ENCODE results near the gene PARD3.

DNA sequence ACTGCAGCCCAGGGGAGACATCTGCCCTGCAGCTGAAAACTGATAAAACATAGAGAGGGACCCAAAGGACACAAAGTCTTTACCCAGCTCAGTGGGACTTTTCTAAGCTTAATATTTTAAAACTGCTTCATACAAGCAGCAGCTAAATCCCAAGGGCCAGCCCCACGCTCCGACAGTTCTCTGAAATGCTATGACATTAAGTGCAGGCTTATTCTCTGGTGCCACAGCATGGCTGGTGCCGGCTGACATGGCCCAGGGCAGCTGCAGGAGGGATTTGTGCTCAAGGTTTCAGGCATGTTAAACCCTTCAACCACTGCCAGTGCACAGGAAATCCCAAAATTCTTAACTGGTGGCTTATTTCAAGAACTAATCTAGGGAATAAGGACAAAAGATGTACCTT, 170.9 kb downstream of the PARD3 start:
- TF ChIP-seq, protein P1, sequence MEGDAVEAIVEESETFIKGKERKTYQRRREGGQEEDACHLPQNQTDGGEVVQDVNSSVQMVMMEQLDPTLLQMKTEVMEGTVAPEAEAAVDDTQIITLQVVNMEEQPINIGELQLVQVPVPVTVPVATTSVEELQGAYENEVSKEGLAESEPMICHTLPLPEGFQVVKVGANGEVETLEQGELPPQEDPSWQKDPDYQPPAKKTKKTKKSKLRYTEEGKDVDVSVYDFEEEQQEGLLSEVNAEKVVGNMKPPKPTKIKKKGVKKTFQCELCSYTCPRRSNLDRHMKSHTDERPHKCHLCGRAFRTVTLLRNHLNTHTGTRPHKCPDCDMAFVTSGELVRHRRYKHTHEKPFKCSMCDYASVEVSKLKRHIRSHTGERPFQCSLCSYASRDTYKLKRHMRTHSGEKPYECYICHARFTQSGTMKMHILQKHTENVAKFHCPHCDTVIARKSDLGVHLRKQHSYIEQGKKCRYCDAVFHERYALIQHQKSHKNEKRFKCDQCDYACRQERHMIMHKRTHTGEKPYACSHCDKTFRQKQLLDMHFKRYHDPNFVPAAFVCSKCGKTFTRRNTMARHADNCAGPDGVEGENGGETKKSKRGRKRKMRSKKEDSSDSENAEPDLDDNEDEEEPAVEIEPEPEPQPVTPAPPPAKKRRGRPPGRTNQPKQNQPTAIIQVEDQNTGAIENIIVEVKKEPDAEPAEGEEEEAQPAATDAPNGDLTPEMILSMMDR (IDR thresholded peaks at IDR 0.05) = no peak
- TF ChIP-seq POLR2A (IDR thresholded peaks at IDR 0.05) (no peak), POLR2AphosphoS5 (IDR thresholded peaks at IDR 0.05) (no peak)
